Activated CD4-positive, alpha-beta T cell treated with anti-CD3 and anti-CD28 coated beads, Interleukin-2, Interleukin-6, amounts not matched to agents 100 ng/mL and 50 ng/mL, durations not matched to agents 16 hours and 8 hours (primary cell): ENCODE data around the gene SRRM4.
A peak's percentile ranks its signal among the peaks of the same experiment; 100 is the strongest.
"Not testable (repeated sequence)": the region's sequence is repeated elsewhere in the genome, so short reads cannot be mapped to it uniquely, and the experiment has no call there.

Experiments used
- DNase-seq: peaks from one replicate; pipeline ENCODE4 v3.0.0-alpha.2; 2020

The SRRM4 gene

GRCh38 chr12:119011231-119011630 is 29.9 kb downstream of the SRRM4 start:
- DNase-seq = no peak

DNA sequence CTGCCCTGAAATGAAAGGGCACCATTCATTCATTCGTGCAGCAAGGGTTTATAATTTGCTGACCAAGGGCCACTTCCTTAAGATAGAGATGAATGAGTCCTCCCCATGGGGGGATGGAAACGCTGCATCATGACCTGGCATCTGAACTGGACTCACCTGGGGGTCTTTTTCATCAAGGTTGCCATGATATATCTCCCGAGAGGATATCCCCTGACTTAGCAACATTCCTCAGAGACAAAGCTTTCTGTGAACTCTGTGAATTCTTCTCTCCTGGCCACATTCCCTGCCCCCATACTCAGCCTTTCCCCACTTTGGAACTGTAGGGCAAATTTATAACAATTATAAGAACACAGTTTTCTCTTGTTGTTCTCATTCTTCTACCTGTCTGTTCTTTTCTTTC is 30.8 kb downstream of the SRRM4 start:
- no peak for DNase-seq

DNA sequence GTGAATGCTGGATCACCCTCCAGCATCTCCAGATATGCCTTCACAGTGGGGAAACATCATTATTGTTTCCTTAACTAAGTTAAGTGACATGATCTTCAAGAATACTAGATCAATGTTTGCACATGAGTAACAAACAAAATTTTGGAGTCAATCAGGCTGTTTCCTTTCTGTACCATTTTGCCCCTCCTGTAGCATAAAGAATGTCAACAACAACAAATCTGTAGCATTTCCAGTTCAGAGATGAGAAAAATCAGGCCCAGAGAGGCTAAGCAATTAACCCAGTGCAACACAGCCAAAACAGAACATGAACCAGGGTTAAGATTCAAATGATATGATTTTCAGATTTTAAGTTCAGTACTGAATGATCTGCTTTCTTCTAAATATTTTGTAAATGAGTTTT is 31.7 kb downstream of the SRRM4 start:
- DNase-seq = no peak

- DNase-seq = no peak
These were observed 33.0 kb downstream of the SRRM4 start for GRCh38 chr12:119014368-119014767.

DNA sequence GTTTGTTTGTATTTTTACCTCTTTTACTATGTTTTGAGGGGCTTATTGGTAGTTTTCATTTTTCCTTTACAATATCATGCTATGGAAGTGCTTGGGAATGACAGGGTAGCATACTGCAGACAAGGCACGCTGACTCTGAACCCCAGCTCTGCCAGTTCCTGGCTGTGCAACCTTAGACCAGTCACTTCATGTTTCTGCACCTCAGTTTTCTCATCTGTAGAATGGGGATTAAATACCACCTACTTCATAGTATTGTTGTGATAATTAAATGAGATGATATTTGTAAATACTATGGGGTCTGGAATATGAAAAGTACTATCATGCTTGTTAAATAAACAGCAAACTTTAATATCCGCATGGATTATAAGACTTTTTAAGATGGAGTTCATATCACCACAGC is 35.4 kb downstream of the SRRM4 start:
- DNase-seq = no peak

DNA sequence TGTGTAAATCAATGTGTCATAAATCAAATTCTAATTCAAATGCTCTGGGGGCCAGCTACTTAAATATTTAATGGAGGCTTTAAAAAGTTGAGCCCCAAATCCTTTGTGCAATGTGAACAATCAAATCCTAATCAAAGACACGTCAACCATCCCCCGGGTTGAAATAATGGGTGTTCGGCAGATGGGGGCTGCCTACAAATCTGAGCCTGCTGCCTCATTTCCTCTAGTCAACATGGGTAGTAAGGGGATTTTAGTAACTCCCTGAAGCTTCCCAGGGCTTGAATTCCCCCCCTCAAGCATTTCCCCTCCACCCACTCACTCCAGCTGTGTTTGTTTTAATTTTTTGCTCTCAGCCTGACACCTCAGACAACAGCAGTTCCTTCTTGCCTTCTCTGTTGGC is 37.8 kb downstream of the SRRM4 start:
- no peak for DNase-seq

- DNase-seq = peak; percentile 36
These were observed 39.3 kb downstream of the SRRM4 start for GRCh38 chr12:119020406-119021360.

DNA sequence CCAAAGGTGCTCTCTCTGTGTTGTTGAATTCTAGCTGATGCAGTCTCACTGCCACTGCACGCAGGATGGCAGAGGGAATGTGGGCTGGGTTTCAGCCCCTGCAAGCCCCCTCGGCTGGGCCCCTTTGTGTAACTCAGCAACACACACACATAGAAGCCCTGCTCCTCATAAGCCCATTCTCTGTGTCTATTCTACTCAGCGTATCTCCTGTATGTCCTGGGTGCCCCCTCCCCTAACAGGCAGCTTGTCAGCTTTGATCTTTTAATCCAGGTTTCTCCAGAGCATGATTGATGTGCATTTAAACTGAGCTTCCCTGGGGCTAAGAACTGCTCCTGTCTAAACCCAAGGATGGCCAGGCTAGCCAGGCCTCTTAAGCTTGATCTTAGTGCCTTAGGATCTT is 43.0 kb downstream of the SRRM4 start:
- DNase-seq = no peak

DNA sequence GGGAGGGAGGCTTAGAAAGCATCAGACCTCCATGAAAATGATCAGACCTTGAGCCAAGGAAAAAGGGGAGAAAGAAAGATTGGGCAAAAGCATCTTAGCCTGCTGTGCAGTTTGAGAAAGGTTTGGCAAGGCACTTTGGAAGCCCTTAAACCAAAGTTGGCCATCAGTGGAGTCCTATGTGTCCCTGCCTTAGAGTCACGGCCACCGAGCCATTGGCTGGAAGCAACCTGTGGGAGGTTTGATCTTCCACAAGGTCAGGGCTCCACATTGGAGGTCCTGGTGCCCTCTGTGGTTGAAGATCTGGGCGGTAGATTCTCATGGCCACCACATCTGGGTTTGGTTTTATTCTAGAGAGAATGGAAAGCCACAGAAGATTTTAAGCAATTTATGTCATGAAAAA is 44.4 kb downstream of the SRRM4 start:
- no peak for DNase-seq

DNA sequence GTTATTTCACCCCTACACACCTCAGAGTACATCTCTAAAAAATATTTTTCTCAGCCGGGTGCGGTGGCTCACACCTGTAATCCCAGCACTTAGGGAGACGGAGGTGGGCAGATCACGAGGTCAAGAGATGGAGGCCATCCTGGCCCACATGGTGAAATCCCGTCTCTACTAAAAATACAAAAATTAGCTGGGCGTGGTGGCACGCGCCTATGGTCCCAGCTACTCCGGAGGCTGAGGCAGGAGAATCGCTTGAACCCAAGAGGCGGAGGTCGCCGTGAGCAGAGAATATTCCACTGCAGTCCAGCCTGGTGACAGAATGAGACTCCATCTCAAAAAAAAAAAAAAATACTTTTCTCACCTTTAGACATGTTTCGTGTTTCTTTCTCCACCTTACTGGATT is 52.0 kb downstream of the SRRM4 start:
- DNase-seq = not testable (repeated sequence)

GRCh38 chr12:119036878-119037825 is 55.8 kb downstream of the SRRM4 start:
- peak; percentile 33 for DNase-seq

DNA sequence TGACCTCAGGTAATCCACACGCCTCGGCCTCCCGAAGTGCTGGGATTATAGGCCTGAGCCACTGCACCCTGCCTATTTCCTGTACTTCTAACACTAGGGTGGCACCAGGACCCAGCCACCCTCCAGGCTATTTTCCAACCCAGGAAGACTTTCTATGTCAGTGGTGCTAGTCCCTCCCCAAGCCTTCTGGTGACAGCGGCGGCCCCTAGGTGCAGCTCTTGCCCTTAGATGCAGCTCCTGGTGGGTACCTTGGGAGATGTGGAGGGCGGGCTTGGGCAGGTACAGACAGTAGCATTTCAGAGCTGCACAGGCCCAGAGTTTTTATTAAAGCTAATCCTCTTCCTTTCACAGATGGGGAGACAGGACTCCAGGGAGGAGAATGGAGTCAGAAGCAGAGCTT is 62.8 kb downstream of the SRRM4 start:
- DNase-seq = no peak

GRCh38 chr12:119047641-119048040 is 66.3 kb downstream of the SRRM4 start:
- DNase-seq = no peak

DNA sequence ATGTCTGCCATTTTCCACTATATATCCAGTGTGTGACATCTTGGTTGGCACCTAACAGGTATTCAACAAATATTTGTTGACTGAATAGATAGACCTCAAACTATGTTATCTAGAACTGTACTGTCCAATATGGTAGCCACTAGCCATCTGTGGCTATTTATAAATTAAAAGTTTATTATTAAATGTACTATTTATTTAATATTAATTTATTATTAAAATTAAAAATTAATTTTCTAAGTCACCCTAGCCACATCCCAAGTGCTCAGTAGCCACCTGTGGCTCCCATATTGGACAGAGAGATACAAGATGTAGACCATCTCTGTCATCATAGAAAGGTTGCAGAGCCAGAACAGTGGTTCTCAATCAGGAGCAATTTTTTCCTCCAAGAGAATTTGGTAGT is 69.3 kb downstream of the SRRM4 start:
- no peak for DNase-seq

DNA sequence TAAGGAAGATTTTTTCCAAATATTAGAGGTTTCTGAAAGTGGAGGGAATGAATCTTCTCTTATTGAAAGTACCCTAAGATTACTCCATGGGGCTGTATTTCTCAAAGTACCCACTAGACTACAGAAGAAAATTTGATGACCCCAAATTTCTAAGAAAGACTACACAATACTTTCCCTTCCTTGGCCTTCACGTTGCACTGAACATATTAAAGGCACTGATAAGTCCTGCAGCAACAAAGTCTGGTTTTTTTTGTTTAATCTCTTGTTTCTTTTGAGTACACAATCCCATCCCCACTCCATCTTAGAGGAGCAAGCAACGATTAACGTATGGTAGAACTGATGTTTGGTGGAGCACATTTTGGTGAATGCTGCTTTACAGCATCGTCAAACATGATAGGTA is 70.1 kb downstream of the SRRM4 start:
- DNase-seq = no peak

- DNase-seq = no peak
These were observed 70.7 kb downstream of the SRRM4 start for GRCh38 chr12:119052001-119052400.

DNA sequence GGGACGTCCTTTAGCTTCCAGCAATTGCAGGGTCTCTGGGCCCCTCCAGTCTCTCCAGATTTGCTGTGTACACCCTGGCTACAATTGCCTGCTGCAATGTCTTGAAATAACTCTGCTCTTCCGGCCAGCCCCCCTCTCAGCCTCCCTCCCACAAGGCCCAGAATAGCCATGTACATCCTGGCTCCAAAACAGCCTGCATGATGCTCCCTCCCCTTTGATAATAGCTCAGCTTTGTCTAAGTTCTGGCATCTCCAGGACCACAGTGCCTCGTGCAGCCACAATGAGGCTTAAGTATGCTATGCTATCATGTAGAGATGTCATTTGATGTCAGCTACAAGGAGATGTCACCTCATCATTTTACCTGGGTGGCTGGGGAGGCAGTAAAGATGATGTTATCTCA is 74.6 kb downstream of the SRRM4 start:
- DNase-seq = no peak

DNA sequence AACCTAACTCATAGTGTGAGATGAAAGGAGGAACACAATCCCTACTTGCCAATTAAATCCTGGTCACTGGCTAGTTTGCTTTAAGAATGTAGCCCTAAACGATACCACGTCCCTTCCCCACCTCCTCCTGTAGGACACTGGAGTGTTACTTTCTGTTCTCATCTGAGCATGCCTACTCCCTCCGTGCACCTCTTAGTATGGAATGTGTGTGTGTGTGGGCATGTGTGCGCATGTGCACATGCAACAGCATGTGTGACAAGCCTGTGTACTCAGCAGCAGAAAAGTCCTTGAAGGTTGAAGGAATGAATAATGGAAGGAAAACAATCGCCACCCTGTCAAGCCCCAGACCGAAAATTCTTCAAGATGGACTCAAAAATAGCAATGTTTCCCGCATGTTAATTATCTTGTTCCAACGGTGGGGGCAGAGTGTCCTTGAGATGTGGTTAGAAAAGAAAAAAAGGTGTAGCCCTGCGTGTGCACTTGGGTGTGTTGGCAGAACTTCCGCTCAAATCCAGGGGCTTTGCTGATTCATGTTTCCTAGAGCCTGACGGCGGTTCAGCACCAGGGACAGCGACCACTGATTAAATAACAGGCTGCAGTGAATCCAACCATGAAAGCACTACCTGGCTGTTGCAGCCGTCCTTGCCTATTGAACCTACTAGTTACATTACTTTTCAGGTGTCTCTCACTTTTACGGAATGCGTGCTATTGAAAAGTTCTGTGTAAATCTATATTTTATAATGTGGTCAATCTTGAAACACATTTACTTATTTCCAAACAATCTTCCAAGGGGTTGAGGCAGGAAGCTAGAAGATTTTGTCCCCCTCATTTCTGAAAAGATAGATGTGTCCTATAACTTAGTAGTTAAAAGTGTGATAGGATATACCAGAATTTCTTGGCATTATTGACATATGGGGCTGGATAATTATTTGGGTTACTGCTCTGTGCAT is 79.8 kb downstream of the SRRM4 start:
- peak; percentile 40 for DNase-seq

GRCh38 chr12:119068129-119068856 is 87.0 kb downstream of the SRRM4 start:
- no peak for DNase-seq

DNA sequence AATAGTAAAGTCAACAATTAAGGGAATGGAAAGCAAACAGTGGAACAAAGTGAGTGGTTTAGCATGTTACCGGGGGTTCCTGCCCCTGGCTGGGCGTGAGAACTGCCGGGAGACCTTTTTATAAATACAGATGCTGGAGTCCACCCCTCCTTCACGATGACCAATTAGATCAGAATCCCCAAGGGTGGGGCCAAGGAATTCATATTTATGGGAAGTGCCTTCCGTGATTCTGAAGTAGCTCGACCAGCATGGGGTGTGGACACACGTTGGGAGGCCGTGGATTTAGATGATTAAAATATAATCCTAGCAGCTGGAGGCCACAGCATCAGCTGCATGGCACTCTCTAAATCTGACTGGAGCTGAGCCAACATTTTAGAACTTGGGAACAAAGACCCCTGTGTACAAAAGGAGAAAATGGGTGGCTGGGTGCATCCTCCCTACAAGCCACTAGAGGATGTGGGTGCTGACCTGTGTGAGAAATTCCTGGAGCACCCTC is 87.9 kb downstream of the SRRM4 start:
- no peak for DNase-seq

GRCh38 chr12:119071176-119071575 is 89.8 kb downstream of the SRRM4 start:
- no peak for DNase-seq
